Measurements from ENCODE around the gene RNFT2. TPM values are rescaled to one million over a fixed set of nuclear protein-coding genes. Genes with fewer than 3 reads are reported as not detected.

Gene RNFT2
- total RNA-seq, 1 donor from 2014 or later, result 20.0 TPM

DNA sequence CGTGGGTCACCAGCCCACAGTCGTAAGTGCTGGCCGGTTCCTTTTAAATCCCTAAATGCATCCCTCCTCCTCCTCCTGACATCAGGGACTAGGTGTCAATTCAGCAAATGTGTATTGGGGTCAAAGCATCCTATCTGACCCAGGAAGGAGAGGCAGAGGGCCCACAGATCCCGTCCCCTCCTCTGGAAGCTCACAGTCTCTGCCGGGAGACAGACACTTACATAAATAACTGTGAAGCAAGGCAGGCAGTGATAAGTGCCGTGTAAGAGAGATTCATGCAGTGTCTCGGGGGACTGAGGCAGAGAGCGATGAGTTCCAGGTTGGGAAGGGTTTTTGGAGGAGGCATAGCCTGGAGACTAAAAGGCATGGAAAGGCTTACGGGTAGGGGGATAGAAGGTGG, 99.0 kb downstream of the RNFT2 start:
- TF ChIP-seq, protein P1, sequence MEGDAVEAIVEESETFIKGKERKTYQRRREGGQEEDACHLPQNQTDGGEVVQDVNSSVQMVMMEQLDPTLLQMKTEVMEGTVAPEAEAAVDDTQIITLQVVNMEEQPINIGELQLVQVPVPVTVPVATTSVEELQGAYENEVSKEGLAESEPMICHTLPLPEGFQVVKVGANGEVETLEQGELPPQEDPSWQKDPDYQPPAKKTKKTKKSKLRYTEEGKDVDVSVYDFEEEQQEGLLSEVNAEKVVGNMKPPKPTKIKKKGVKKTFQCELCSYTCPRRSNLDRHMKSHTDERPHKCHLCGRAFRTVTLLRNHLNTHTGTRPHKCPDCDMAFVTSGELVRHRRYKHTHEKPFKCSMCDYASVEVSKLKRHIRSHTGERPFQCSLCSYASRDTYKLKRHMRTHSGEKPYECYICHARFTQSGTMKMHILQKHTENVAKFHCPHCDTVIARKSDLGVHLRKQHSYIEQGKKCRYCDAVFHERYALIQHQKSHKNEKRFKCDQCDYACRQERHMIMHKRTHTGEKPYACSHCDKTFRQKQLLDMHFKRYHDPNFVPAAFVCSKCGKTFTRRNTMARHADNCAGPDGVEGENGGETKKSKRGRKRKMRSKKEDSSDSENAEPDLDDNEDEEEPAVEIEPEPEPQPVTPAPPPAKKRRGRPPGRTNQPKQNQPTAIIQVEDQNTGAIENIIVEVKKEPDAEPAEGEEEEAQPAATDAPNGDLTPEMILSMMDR (IDR thresholded peaks at IDR 0.05; ENCODE audit: unreplicated experiment), result no peak
- Mint-ChIP-seq H3K27ac (ENCODE audit: unreplicated experiment) (no peak overlapping the region), H3K27me3 (ENCODE audit: unreplicated experiment) (no peaks in the 10 kb centered on the region), H3K4me3 (ENCODE audit: unreplicated experiment) (no peak overlapping the region), H3K36me3 (ENCODE audit: low read depth, unreplicated experiment) (peaks cover 7% of the 10 kb centered on the region), H3K4me1 (ENCODE audit: unreplicated experiment) (no peaks in the 10 kb centered on the region), H3K9me3 (ENCODE audit: unreplicated experiment) (no peaks in the 10 kb centered on the region)
- no peak for DNase-seq (ENCODE audit: low spot score)

DNA sequence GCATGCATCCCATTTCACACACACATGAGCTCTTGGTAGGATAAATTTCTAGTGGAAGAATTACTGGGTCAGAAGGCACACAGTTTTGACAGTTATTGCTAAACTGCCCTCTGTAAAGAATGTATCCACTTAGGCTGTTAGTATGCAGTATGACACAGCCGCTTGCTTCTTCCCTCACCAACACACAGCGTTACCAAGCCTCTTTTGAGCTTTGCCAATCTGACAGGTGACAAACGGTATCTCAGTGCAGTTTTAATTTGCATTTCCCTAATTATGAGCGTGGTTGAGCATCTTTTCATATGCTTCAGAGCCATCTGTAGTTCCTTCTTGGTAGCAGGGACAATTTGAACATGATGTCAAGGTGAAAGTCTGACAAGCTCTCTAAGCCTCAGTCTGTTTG, 100.2 kb downstream of the RNFT2 start:
- Mint-ChIP-seq H3K27ac (ENCODE audit: unreplicated experiment) (no peak overlapping the region), H3K36me3 (ENCODE audit: low read depth, unreplicated experiment) (peaks cover 7% of the 10 kb centered on the region), H3K27me3 (ENCODE audit: unreplicated experiment) (no peaks in the 10 kb centered on the region), H3K4me3 (ENCODE audit: unreplicated experiment) (no peak overlapping the region), H3K4me1 (ENCODE audit: unreplicated experiment) (no peaks in the 10 kb centered on the region), H3K9me3 (ENCODE audit: unreplicated experiment) (no peaks in the 10 kb centered on the region)
- TF ChIP-seq, protein P1 (IDR thresholded peaks at IDR 0.05; ENCODE audit: unreplicated experiment), result no peak
- DNase-seq (ENCODE audit: low spot score), result no peak

GRCh38 chr12:116839287-116839830, 101.2 kb downstream of the RNFT2 start:
- no peaks in the 10 kb centered on the region for H3K4me1 Mint-ChIP-seq (ENCODE audit: unreplicated experiment)
- no peak overlapping the region for H3K4me3 Mint-ChIP-seq (ENCODE audit: unreplicated experiment)
- H3K36me3 Mint-ChIP-seq (ENCODE audit: low read depth, unreplicated experiment), result peaks cover 7% of the 10 kb centered on the region
- DNase-seq (ENCODE audit: low spot score), result no peak
- H3K27ac Mint-ChIP-seq (ENCODE audit: unreplicated experiment), result no peak overlapping the region
- H3K27me3 Mint-ChIP-seq (ENCODE audit: unreplicated experiment), result no peaks in the 10 kb centered on the region
- TF ChIP-seq, protein P1 (IDR thresholded peaks at IDR 0.05; ENCODE audit: unreplicated experiment), result no peak
- no peaks in the 10 kb centered on the region for H3K9me3 Mint-ChIP-seq (ENCODE audit: unreplicated experiment)

DNA sequence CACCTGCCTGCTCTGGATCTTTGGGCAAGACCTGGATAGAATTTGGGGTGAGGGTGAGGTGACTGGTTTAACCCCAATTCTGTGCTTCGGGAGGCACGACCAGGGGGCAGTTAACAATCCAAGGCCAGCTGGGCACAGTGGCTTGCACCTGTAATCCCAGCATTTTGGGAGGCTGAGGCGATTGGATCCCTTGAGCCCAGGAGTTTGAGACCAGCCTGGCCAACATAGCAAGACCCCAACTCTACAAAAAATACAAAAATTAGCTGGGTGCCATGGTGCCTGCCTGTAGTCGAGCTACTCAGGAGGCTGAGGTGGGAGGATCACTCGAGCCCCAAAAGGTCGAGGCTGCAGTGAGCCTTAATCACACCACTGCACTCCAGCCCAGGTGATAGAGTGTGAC, 105.0 kb downstream of the RNFT2 start:
- TF ChIP-seq, protein P1 (IDR thresholded peaks at IDR 0.05; ENCODE audit: unreplicated experiment), result no peak
- Mint-ChIP-seq H3K4me3 (ENCODE audit: unreplicated experiment) (no peak overlapping the region), H3K4me1 (ENCODE audit: unreplicated experiment) (no peaks in the 10 kb centered on the region), H3K27me3 (ENCODE audit: unreplicated experiment) (no peaks in the 10 kb centered on the region), H3K27ac (ENCODE audit: unreplicated experiment) (no peak overlapping the region), H3K9me3 (ENCODE audit: unreplicated experiment) (no peaks in the 10 kb centered on the region), H3K36me3 (ENCODE audit: low read depth, unreplicated experiment) (no peaks in the 10 kb centered on the region)
- no peak for DNase-seq (ENCODE audit: low spot score)

DNA sequence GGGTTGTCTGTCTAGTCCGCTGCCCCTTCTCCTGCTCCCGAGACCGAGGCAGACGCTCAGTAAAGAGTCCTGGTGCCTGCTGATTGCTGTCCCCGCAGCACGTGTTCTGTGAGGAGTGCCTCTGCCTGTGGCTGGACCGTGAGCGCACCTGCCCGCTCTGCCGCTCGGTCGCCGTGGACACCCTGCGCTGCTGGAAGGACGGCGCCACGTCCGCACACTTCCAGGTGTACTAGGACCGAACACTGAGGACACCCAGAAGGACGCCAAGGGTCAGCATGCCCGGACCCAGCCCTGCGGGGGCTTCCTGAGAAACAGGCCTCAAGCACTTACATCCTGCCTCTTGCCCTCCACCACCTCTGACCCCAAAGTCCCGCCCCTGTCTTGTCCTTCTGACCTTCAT, 111.1 kb downstream of the RNFT2 start:
- H3K36me3 Mint-ChIP-seq (ENCODE audit: low read depth, unreplicated experiment), result no peaks in the 10 kb centered on the region
- no peaks in the 10 kb centered on the region for H3K9me3 Mint-ChIP-seq (ENCODE audit: unreplicated experiment)
- TF ChIP-seq, protein P1 (IDR thresholded peaks at IDR 0.05; ENCODE audit: unreplicated experiment), result no peak
- H3K27me3 Mint-ChIP-seq (ENCODE audit: unreplicated experiment), result no peaks in the 10 kb centered on the region
- no peak for DNase-seq (ENCODE audit: low spot score)
- no peak overlapping the region for H3K4me3 Mint-ChIP-seq (ENCODE audit: unreplicated experiment)
- no peaks in the 10 kb centered on the region for H3K4me1 Mint-ChIP-seq (ENCODE audit: unreplicated experiment)
- H3K27ac Mint-ChIP-seq (ENCODE audit: unreplicated experiment), result no peak overlapping the region

Measured in endothelial cell (in vitro differentiated cells).